Gastroesophageal sphincter (tissue), 3 donors: ENCODE results near the gene WDSUB1.

Experiments used
- POLR2AphosphoS5 ChIP-seq: sonication (generic); formaldehyde crosslinking; IDR thresholded peaks from one replicate; pipeline ENCODE4 v1.6.1; 2017; ENCODE audit warnings: antibody characterized with exemption
- TF ChIP-seq, protein P1 (sequence below), 4 experiments: fragments of 200-600 bp in 2 of 4; fragments of 450-650 bp in 2 of 4; sonication (generic) in 1 of 4; IDR thresholded peaks; one replicate each; pipeline ENCODE4 v1.5.1; 2017 to 2019; ENCODE audit warnings: antibody characterized with exemption in 4 of 4, mild to moderate bottlenecking in 2 of 4, moderate library complexity in 2 of 4

DNA sequence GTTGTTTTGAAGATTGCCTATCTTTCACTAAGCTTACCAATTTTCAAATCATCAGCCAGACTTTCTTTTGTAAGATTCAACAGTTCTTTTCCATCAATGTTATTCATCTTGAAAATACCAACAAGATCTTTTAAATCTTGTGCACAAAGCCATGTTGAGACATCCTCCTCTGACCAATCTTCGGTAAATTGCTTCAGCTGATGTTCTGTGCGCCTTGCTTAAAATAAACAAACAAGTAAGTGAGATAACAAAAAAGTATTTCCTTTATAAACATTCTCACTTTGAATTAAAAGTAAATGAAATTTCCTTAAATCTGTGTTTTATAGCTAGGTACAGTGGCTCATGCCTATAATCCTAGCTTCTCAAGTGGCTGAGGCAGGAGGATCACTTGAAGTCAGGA lies 30.3 kb downstream of the WDSUB1 start:
- TF ChIP-seq, protein P1, sequence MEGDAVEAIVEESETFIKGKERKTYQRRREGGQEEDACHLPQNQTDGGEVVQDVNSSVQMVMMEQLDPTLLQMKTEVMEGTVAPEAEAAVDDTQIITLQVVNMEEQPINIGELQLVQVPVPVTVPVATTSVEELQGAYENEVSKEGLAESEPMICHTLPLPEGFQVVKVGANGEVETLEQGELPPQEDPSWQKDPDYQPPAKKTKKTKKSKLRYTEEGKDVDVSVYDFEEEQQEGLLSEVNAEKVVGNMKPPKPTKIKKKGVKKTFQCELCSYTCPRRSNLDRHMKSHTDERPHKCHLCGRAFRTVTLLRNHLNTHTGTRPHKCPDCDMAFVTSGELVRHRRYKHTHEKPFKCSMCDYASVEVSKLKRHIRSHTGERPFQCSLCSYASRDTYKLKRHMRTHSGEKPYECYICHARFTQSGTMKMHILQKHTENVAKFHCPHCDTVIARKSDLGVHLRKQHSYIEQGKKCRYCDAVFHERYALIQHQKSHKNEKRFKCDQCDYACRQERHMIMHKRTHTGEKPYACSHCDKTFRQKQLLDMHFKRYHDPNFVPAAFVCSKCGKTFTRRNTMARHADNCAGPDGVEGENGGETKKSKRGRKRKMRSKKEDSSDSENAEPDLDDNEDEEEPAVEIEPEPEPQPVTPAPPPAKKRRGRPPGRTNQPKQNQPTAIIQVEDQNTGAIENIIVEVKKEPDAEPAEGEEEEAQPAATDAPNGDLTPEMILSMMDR (IDR thresholded peaks at IDR 0.05) = no peak
- TF ChIP-seq POLR2AphosphoS5 = no peak
